Activated T-cell treated with anti-CD3 and anti-CD28 coated beads, Interleukin-2, amount 50 U/mL, for 1 hour (primary cell): ENCODE results near the gene ZNF580.

Experiments
- DNase-seq: peaks from one replicate; pipeline ENCODE4 v3.0.0-alpha.2; 2020

The ZNF580 gene

GRCh38 chr19:55624109-55625003 lies 16.4 kb upstream of the ZNF580 start, which contains the start of gene ZNF784:
ZNF784 (minus strand) TSS chr19:55624566; CDS start chr19:55624561, 5 bp downstream.
- DNase-seq: peak; percentile 93

GRCh38 chr19:55625004-55625326 lies 15.8 kb upstream of the ZNF580 start:
- DNase-seq: no peak

- peak; percentile 41 for DNase-seq
Observed at GRCh38 chr19:55626350-55626749, 14.5 kb upstream of the ZNF580 start.

- DNase-seq: peak; percentile 65
Observed at GRCh38 chr19:55632463-55632834, 8.4 kb upstream of the ZNF580 start.

GRCh38 chr19:55633861-55634260 lies 6.9 kb upstream of the ZNF580 start:
- DNase-seq: no peak

- no peak for DNase-seq
Observed at GRCh38 chr19:55635334-55635717, 5.5 kb upstream of the ZNF580 start.

- DNase-seq: no peak
Observed at GRCh38 chr19:55635856-55636440, 4.9 kb upstream of the ZNF580 start.

GRCh38 chr19:55636723-55637122 lies 4.1 kb upstream of the ZNF580 start:
- no peak for DNase-seq

GRCh38 chr19:55637534-55637933 lies 3.3 kb upstream of the ZNF580 start:
- DNase-seq: no peak

GRCh38 chr19:55638864-55639359 lies 1.9 kb upstream of the ZNF580 start:
- DNase-seq: peak; percentile 69

- DNase-seq: peak; percentile 84
Observed at GRCh38 chr19:55640043-55640576, 692 bp upstream of the ZNF580 start.

- DNase-seq: no peak
Observed at GRCh38 chr19:55641426-55642152, 787 bp downstream of the ZNF580 start.

GRCh38 chr19:55642153-55643002 lies 1.6 kb downstream of the ZNF580 start:
- DNase-seq: peak; percentile 51

- DNase-seq: peak; percentile 84
Observed at GRCh38 chr19:55643003-55643886, 2.4 kb downstream of the ZNF580 start, which contains the start of gene ZNF581. ZNF581 (plus strand) TSS chr19:55643649; CDS start chr19:55644572, 923 bp downstream.

GRCh38 chr19:55643887-55644176 lies 3.0 kb downstream of the ZNF580 start:
- DNase-seq: no peak

GRCh38 chr19:55644191-55644833 lies 3.5 kb downstream of the ZNF580 start:
- no peak for DNase-seq

- DNase-seq: no peak
Observed at GRCh38 chr19:55644842-55645511, 4.2 kb downstream of the ZNF580 start.

- no peak for DNase-seq
Observed at GRCh38 chr19:55645512-55645881, 4.7 kb downstream of the ZNF580 start.

GRCh38 chr19:55646889-55647731 lies 6.3 kb downstream of the ZNF580 start:
- no peak for DNase-seq
